ENCODE results near the gene PGAM2. TPM values are rescaled to one million over a fixed set of nuclear protein-coding genes. Genes with fewer than 3 reads are reported as not detected.

The PGAM2 gene
- total RNA-seq, 1 experiment from 2014 or later, result 0.27 TPM

GRCh38 chr7:44106311-44107065 lies 41.1 kb upstream of the PGAM2 start:
- ChIA-PET POLR2A (no interaction called here), CTCF (no interaction called here), RAD21 (ENCODE audit: low non-redundant PET in 1 of 2, low total read pairs in 2 of 2, uncharacterized antibody in 2 of 2, unreplicated experiment in 2 of 2) (no interaction called here)
- Histone ChIP-seq H3K27me3 (ENCODE audit: insufficient read depth, low read length) (no peaks in the 10 kb centered on the region), H3K9ac (ENCODE audit: low read length) (no peak overlapping the region), H3K4me1 (ENCODE audit: control insufficient read depth in 1 of 2, insufficient read depth in 2 of 2, low read length in 2 of 2) (peaks cover 0 to 6% of the 10 kb centered on the region in 2 experiments; a peak in 2 of 4 replicates), H2AFZ (ENCODE audit: low read depth, low read length, poor library complexity, severe bottlenecking) (no peak overlapping the region), H3K36me3 (ENCODE audit: control insufficient read depth in 1 of 2, insufficient read depth in 2 of 2, low read length in 2 of 2) (no peaks in the 10 kb centered on the region), H3K79me2 (ENCODE audit: insufficient read depth, low read length) (no peaks in the 10 kb centered on the region), H3K4me3 (replicated peaks in 1 of 2; ENCODE audit: low read depth in 1 of 2, low read length in 2 of 2) (no peak overlapping the region), H4K20me1 (ENCODE audit: insufficient read depth) (no peaks in the 10 kb centered on the region), H3K4me2 (ENCODE audit: low read length) (no peak overlapping the region), H3K9me3 (ENCODE audit: control insufficient read depth in 1 of 2, insufficient read depth in 1 of 2, low read depth in 1 of 2, low read length in 2 of 2) (no peaks in the 10 kb centered on the region), H3K27ac (ENCODE audit: low read depth, low read length) (no peak overlapping the region), H3K9me2 (ENCODE audit: insufficient read depth) (no peaks in the 10 kb centered on the region)
- DNase-seq (ENCODE audit: low read depth, low spot score) (no peak), ATAC-seq (no peak)
- TF ChIP-seq ZFX (IDR thresholded peaks at IDR 0.05), result no peak
- no peak for TF ChIP-seq ATF3 (IDR thresholded peaks at IDR 0.05)
- no peak for TF ChIP-seq EGR1 (IDR thresholded peaks at IDR 0.05; ENCODE audit: low read depth)
- TF ChIP-seq REST (IDR thresholded peaks at IDR 0.05; ENCODE audit: low read depth), result no peak
- no peak for TF ChIP-seq SP1 (IDR thresholded peaks at IDR 0.05; ENCODE audit: low read depth)
- TF ChIP-seq POLR2A (IDR thresholded peaks at IDR 0.05; ENCODE audit: borderline replicate concordance, extremely low read depth, insufficient read depth, insufficient read length), result no peak
- no peak for TF ChIP-seq CTCF (IDR thresholded peaks at IDR 0.05 in 2 of 3, conservative IDR thresholded peaks at IDR 0.05 in 1 of 3; ENCODE audit: borderline replicate concordance in 1 of 3, insufficient read depth in 1 of 3, low read depth in 2 of 3, low read length in 2 of 3)
- TF ChIP-seq SIN3A (IDR thresholded peaks at IDR 0.05; ENCODE audit: low read depth), result no peak
- TF ChIP-seq RAD21 (IDR thresholded peaks at IDR 0.05; ENCODE audit: low read depth), result no peak
- intact Hi-C loops (cut with micrococcal nuclease), result no loop called here
- no TSS peak for BruUV-seq (replicated peaks)

Data from HCT116 (cell line).